Mammary epithelial cell (primary cell): ENCODE measurements around the gene ZNF521.

ENCODE experiments used
- EZH2 ChIP-seq: IDR thresholded peaks from 2 replicates; pipeline ENCODE4 v1.6.1; 2012; ENCODE audit warnings: low read length, inconsistent platforms, borderline replicate concordance
- TF ChIP-seq, protein P1 (sequence below), 2 donors: IDR thresholded peaks in 1 of 2; conservative IDR thresholded peaks in 1 of 2; 2 replicates each; pipeline ENCODE4 v1.5.1; 2011 to 2012; ENCODE audit warnings: inconsistent platforms in 2 of 2, low read length in 2 of 2, mild to moderate bottlenecking in 2 of 2, control low read depth in 1 of 2, low read depth in 1 of 2; ENCODE audit not compliant: insufficient read depth in 1 of 2; ENCODE audit errors: extremely low read depth in 1 of 2

DNA sequence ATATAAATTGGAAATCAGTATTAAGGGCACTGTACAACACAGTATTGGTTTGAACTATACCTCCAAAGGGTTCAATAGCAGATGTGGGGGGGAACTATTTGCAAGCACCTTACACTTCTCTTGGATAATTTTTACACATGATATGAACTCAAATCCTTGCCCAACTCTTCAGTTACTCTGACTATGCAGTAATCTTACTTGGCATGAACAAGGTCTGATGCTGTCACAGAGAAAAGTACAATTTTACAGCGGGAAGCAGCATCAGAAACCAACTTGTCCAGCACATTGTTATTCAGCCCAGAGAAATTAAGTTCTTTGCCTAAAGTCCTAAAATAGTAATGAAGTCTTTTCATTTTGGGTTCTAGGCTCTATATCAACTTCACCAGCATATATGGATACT is 98.2 kb downstream of the ZNF521 start:
- TF ChIP-seq, protein P1, sequence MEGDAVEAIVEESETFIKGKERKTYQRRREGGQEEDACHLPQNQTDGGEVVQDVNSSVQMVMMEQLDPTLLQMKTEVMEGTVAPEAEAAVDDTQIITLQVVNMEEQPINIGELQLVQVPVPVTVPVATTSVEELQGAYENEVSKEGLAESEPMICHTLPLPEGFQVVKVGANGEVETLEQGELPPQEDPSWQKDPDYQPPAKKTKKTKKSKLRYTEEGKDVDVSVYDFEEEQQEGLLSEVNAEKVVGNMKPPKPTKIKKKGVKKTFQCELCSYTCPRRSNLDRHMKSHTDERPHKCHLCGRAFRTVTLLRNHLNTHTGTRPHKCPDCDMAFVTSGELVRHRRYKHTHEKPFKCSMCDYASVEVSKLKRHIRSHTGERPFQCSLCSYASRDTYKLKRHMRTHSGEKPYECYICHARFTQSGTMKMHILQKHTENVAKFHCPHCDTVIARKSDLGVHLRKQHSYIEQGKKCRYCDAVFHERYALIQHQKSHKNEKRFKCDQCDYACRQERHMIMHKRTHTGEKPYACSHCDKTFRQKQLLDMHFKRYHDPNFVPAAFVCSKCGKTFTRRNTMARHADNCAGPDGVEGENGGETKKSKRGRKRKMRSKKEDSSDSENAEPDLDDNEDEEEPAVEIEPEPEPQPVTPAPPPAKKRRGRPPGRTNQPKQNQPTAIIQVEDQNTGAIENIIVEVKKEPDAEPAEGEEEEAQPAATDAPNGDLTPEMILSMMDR (conservative IDR thresholded peaks at IDR 0.05 in 1 of 2, IDR thresholded peaks at IDR 0.05 in 1 of 2; ENCODE audit: extremely low read depth in 1 of 2, insufficient read depth in 1 of 2, low read depth in 1 of 2, low read length in 2 of 2), result no peak
- no peak for TF ChIP-seq EZH2
